Right ventricle myocardium inferior (tissue), 1 donor: ENCODE results near the gene HRK. TPM values are rescaled to one million over a fixed set of nuclear protein-coding genes. Genes with fewer than 3 reads are reported as not detected.

Experiments
- ATAC-seq: fragments of 200-7000 bp; cut with Tn5 transposase; one replicate; pipeline ENCODE4 v1.9.1; 2020; ENCODE audit warnings: mild to moderate bottlenecking, moderate library complexity
- DNase-seq: peaks from one replicate; pipeline ENCODE4 v3.0.0; 2021; ENCODE audit errors: missing footprints
- intact Hi-C: fragments of 100-400 bp; cut with DNase I; formaldehyde crosslinking; loops from one replicate; pipeline ENCODE4 v1.11.0; 2022
- total RNA-seq: library from RNA; stranded (reverse); fragmentation: NEBNext Ultra II Directional; extraction: Animal tissue kit (Norgen Biotek cat#: 25700); gene quantifications from one replicate; pipeline ENCODE4 v1.2.1, GENCODE V29; 2021
- donor health status: DM: no; HTN: yes; CAD: no; lungs with severe emphysema.

The HRK gene
- total RNA-seq, 1 donor from 2014 or later = 0.11 TPM

GRCh38 chr12:116906285-116906684 is 25.0 kb upstream of the HRK start:
- DNase-seq (no peak), ATAC-seq (no peak)
- intact Hi-C loops = no loop called here

- no peak for DNase-seq
- ATAC-seq = no peak
Measured at GRCh38 chr12:116903818-116904217, 22.6 kb upstream of the HRK start.

DNA sequence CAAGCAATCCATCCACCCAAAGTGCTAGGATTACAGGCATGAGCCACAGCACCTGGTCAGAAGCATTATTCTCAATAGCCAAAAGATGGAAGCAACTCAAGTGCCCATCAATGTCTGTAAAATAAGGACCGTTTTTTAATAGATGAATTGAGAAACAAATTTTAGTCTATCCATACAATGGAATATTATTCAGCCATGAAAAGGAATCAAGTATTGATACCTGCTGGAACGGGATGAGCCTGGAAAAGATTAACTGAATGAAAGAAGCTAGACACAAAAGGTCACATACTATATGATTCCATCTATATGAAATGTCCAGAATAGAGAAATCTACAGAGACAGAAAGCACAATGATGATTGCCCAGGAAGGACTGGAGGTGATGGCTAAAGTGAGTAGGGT is 20.4 kb upstream of the HRK start:
- ATAC-seq = no peak
- no peak for DNase-seq
- intact Hi-C loops = no loop called here

More at GRCh38 chr12:116903818-116904217, 22.6 kb upstream of the HRK start:
- intact Hi-C loops = no loop called here

DNA sequence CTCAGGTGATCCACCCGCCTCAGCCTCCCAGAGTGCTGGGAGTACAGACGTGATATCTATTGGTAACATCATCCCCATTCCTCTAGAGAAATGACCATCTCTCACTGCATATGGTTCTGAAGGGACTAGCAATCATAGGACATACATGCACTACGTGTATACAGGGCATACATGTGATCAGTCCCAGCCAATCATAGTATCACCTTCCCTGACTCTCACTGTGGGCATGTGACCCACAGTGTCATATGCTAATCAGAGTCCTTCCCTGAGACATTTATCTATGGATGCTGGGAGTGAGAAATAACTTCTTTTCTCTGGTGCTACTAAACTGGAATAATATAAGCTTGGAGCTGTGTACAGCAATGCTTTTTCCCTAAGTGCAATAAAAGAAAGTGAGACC is 17.4 kb upstream of the HRK start:
- ATAC-seq = no peak
- intact Hi-C loops = no loop called here
- DNase-seq = no peak

- intact Hi-C loops = no loop called here
- no peak for ATAC-seq
- no peak for DNase-seq
Measured at GRCh38 chr12:116897476-116897875, 16.2 kb upstream of the HRK start.

DNA sequence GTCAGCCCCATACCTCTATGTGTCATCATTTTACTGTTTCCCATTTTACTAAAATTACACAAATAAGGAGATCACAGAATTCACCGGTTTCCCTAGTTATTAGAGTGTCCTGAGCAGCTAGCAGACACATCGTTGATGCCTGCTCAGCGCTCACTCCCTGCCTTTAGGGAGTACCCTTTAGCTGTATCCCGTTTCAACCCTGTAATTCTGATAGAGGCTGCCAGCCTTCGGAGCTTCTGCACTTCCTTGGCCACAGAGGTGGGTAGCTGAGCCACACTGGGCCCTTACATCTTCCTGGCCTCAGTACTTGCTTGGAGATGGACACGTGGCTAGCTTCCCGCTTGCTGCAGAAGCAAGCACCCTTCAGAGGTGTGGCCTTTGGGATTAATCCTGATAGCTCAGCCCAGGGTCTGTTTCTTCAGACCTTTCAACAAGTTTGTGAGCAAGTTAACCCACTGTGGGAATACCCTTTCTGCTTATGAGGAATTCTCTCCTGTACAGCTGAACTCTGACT is 15.2 kb upstream of the HRK start:
- intact Hi-C loops = no loop called here

DNA sequence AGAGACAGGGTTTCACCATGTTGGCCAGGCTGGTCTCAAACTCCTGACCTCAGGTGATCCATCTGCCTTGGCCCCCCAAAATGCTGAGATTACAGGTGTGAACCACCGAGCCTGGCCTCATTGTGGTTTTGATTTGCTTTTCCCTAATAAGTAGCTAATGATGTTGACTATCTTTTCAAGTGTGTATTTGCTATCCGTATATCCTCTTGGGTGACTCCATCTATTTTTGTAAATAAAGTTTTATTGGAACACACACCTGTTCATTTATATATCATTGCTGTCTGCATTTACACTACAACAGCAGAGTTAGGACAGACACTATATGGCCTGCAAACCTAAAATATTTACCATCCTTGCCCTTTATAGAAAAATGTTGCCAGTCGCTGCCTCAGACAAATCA is 13.7 kb upstream of the HRK start:
- no peak for ATAC-seq
- intact Hi-C loops = no loop called here
- DNase-seq = no peak

More for the DNA sequence above, 15.2 kb upstream of the HRK start:
- DNase-seq (no peak), ATAC-seq (no peak)

DNA sequence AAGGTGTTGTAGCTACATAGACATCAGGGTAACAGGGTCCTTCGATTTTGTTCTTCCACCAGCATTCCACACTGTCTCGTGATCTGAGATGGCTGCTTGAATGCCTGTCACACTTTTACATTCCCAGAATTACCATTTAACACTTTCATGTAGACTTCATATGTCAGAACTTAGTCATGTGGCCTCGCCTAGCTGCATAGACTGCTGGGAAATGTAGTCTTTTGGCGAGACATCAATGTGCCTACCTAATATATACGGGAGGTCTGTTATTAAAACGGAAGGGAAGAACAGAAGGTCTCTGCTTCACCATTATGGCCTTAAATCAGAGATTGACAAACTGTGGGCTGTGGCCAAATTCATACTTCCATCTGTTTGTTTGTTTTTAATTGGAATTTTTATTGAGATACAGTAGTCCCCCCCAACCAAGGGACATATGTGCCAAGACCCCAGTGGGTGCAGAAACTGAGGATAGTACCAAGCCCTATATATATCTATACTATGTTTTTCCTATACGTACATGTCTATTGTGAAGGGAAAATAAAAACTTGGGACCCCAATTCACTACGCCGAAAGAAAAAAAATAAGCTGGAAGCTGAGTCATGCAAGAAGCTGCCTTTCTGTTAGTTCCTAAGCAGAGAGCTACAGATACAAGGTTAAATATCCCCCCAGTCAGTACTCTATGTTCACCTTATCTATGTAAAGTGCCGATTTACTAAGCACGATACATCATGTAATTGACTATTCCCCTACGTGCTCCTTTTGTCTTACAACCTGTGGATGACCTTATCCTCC is 11.3 kb upstream of the HRK start:
- no peak for ATAC-seq
- no peak for DNase-seq
- intact Hi-C loops = no loop called here

DNA sequence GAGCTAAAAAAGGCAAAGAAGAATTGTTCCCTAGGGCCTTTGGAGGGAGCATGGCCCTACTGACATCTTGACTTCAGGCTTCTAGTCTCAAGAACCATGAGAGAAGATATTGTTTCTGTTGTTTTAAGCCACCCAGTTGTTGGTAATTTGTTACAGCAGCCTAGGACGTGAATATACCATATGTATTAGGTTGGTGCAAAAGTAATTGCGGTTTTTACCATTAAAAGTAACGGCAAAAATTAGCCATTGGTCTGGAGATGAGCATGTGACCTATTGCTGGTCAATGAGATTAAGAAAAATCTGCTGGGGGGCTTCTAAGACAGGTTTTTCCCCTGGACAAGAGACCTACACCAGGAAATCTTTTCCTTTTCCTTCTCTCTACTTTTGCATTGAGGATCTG is 9.8 kb upstream of the HRK start:
- ATAC-seq (no peak), DNase-seq (no peak)
- intact Hi-C loops = no loop called here

DNA sequence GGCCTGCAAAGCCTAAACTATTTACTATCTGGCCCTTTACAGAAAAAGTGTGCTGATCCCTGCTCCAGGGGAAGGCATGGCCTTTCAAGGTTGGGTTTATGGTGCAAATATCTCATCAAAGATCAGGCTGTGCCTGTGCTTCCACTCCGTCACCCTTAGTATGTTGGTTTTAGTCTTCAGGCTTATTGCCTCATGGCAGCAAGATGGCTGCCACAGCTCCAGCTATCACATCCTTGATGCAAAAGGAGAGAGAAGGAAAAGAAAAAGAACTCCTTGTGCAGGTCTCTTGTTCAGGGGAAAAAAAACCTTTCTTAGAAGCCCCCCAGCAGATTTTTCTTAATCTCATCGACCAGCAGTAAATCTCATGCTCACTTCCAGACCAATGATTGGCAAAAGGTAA is 9.1 kb upstream of the HRK start:
- no peak for ATAC-seq
- DNase-seq = no peak
- intact Hi-C loops = no loop called here

DNA sequence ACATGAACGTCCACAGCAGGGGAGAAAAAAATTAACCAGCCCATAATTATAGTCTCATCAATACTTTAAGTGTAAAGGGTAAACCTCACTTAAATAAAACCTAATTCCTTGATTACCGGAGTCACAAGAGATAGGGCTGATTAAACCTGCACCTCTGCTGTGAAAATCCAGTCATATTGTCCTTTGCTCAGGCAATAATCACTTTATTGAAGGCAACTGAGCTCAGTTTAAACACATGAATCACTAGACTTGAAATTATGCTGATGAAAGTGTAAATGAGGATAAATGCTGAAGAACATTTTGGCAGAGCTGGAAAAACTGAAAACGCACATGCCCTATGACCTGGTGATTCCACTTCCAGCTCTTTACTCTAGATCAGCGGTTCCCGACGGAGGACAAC is 6.7 kb upstream of the HRK start:
- no peak for ATAC-seq
- DNase-seq = no peak
- intact Hi-C loops = no loop called here

DNA sequence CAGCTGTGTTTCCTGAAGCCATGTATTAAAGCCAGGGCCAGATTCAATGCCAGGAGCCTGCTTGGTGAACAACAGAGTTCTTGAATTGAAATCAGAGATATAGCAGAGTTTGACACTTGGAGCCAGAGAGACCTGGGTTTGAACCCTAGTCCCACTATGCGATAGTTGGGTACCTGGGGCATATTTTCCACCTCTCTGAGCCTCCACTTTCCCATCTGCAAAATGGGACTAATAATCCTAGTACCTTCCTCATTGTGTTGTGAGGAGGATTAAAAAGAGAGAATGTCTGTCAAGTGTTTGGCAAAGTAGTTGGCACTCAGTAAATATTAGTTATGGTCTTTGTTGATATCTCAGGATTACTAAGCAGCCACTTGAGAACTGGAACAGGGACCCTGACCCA is 6.0 kb upstream of the HRK start:
- intact Hi-C loops = no loop called here
- DNase-seq (no peak), ATAC-seq (no peak)

DNA sequence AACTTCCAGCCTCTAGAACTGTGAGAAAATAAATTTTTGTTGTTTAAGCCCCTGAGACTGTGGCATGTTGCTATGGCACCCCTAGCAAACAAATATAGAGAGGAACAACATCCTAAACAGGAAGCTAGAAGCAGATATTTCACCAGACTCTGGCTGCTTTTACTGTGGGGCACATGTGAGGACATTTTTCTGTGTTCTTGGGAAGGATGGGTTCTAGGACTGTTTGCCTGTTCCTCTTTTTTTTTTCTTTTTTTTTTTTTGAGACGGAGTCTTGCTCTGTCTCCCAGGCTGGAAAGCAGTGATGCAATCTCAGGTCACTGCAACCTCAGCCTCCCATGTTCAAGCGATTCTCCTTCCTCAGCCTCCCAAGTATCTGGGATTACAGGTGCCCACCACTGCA is 4.2 kb upstream of the HRK start:
- intact Hi-C loops = no loop called here
- ATAC-seq = no peak
- DNase-seq = no peak

DNA sequence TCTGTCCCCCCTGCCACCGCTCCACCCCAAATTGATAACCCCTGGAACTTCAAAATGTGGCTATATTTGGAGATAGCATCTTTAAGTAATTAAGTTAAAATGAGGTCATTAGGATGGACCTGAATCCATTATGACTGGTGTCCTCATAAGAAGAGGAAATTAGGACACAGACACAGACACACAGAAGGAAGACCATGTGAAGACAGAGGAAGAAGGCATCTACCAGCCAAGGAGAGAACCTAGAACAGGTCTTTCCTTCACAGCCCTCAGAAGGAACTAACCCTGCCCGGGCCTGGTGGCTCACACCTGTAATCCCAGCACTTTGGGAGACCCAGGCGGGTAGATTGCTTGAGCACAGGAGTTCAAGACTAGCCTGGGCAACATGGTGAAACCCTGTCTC is 3.6 kb upstream of the HRK start:
- intact Hi-C loops = loop anchor here (5.0 kb wide), 1 partner anchor 183 kb away; no protein-coding TSS in a partner anchor
- ATAC-seq = no peak
- no peak for DNase-seq

DNA sequence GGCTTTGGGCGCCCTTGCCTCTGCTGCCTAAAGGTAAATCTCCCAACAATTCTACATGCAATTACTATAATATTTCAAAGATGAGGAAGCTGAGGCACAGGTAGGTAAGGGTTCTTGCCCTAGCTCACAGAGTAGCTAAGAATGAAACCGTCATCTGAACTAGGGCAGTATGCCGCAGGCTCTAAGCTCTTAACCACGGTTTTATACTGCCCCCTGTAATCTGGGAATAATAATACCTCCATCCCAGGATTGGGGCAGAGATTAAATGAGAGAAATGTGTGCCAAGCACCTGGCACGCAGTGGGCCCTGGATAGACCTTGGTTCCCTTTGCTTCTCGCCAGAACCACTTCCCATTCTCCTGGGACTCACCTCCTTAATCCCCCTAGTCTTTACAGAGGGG is 1.5 kb upstream of the HRK start:
- DNase-seq (no peak), ATAC-seq (no peak)
- intact Hi-C loops = loop anchor here (5.0 kb wide), 1 partner anchor 180 kb away; no protein-coding TSS in a partner anchor

- ATAC-seq (no peak), DNase-seq (no peak)
- intact Hi-C loops = loop anchor here (5.0 kb wide), 1 partner anchor 180 kb away; no protein-coding TSS in a partner anchor
Measured at GRCh38 chr12:116881877-116882507, 751 bp upstream of the HRK start.

- intact Hi-C loops = loop anchor here (5.0 kb wide), 1 partner anchor 179 kb away; no protein-coding TSS in a partner anchor
- peak; percentile 81 for ATAC-seq
- DNase-seq = no peak
Measured at GRCh38 chr12:116880817-116881324, 370 bp downstream of the HRK start.

- intact Hi-C loops = loop anchor here (5.0 kb wide), 1 partner anchor 178 kb away; no protein-coding TSS in a partner anchor
- ATAC-seq (no peak), DNase-seq (no peak)
Measured at GRCh38 chr12:116880213-116880816, 926 bp downstream of the HRK start.

- no peak for ATAC-seq
- DNase-seq = no peak
- intact Hi-C loops = loop anchor here (5.0 kb wide), 1 partner anchor 177 kb away; no protein-coding TSS in a partner anchor
Measured at GRCh38 chr12:116879509-116880212, 1.6 kb downstream of the HRK start.
